ENCODE measurements around the gene TNPO2.

The TNPO2 gene

GRCh38 chr19:12723641-12724426 is at the start of gene TNPO2:
Gene TNPO2 (minus strand): TSS chr19:12723932. CDS start chr19:12720977, 2,955 bp downstream.
- peak; percentile 97 for DNase-seq

DNA sequence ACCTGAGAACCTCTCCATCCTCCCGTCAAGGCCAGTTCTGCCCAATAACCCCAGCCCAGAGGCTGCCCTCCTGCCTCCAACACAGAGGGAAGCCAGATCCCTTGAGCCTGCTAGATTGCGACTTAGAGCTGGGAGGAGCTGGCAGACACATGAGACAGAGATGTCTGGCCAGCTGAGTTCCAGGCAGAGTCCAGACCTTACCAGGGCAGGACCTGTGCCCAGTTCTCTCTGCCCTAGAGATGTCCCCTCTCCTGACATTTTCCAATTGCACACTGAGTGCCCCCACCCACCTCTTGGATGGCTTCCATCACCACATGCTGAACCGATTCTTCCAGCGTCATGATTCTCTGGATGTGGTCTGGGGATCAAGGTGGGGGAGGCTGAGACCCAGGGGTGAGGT is 48.6 kb upstream of the TNPO2 start:
- no peak for DNase-seq

GRCh38 chr19:12770922-12771321 is 47.2 kb upstream of the TNPO2 start:
- DNase-seq = no peak

DNA sequence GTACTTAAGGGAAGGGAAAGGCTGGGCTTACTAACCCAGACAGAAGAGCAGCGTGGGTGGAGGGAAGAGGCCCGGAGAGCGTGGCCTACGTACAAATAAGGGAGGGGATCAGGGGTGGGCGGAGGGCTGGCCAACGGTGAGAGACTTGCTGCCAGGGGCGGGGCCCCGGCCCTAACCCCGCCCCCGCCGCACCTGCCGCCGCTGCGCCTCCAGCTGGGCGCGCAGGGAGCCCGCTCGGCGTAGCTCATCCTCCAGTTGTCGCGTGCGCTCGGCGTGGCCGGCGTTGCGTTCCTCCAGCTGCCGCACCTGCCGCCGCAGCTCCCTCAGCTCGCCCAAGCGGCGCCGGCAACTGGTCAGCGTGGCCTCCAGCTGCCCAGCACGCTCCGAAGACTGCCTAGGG is 46.0 kb upstream of the TNPO2 start:
- DNase-seq = peak; percentile 98

DNA sequence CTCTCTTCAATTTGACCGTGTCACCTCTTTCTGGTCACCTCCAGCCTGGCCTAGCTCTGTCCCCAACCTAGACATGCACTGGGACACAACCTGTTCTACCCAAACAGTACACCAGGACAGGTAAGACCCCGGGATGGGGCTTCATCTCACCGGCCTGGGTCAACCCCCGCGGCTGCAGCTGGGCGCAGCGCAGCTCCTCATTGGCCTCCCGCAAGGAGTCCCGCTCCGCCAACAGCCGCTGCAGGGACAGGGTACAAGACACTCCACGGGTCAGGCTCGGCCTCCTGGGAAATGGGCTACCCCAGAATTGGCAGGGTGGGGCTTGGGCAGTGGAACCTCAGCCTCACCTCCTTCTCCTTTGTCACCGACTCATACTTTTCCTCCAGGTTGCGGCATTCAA is 43.9 kb upstream of the TNPO2 start:
- DNase-seq = no peak

DNA sequence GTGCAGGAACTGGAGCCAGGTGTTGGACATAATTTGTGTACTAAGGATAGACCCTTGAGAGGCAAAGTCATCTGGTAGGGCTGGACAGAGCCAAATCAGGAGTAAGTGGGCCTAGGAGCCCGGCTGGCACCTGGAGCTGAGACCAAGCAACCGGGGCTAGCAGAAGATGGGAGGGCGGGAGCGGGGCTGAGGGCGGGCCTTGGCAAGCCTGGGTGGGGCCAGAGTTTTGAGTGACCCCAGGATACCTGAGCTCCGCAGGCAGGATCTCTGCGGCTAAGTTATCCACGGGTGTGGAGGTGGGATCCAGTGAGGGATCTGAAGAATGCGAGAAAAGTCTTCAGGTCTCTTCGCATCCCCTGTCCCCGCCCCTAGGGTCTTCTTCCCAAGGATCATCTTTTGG is 43.4 kb upstream of the TNPO2 start:
- DNase-seq = no peak

- DNase-seq = no peak
These were observed 42.4 kb upstream of the TNPO2 start for GRCh38 chr19:12766051-12766521.

GRCh38 chr19:12764698-12765097 is 41.0 kb upstream of the TNPO2 start:
- no peak for DNase-seq

- no peak for DNase-seq
These were observed 39.4 kb upstream of the TNPO2 start for GRCh38 chr19:12763100-12763499.

DNA sequence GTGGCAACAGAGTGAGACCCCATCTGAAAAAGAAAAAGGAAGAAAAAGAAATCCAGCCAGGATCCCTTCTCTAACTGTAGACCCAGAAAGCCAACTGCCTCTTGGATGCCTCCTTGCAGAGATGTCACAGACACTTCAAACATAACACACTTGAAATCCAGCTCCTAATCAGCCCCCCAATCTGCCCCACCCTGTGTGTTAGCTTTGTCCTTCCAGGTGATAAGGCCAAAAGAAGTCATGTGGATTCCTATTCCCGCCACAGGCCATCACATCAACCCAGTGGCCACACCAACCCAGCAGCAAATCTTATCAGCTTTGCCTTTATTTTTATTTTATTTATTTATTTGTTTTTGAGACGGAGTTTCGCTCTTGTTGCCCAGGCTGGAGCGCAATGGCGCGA is 36.0 kb upstream of the TNPO2 start:
- DNase-seq = no peak

DNA sequence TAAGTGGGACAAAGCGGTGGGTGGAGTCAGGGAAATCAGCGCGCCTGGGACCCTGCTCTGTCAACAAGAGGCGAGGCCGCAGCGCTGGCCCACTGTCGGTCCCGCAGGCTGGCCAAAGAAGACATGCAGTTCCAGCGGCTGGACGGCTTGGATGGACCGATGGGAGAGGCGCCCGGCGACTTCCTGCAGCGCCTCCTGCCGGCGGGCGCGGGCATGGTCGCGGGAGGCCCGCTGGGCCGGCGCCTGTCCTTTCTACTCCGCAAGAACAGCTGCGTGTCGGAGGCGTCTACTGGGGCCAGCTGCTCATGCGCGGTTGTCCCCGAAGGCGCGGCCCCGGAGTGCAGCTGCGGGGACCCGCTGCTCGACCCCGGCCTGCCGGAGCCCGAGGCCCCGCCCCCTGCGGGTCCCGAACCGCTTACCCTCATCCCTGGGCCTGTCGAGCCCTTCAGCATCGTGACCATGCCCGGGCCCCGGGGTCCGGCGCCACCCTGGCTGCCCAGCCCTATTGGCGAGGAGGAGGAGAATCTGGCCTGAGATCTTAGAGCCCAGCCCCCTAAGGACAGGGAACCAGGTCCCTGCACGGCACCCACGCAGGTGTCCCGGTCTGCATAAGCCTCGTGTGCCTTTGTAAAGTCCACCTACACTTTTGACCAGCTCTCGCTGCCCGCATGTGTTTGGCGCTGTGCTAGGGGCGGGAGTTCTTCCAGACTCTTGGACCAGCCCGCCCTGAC is 34.0 kb upstream of the TNPO2 start:
- DNase-seq = peak; percentile 95

DNA sequence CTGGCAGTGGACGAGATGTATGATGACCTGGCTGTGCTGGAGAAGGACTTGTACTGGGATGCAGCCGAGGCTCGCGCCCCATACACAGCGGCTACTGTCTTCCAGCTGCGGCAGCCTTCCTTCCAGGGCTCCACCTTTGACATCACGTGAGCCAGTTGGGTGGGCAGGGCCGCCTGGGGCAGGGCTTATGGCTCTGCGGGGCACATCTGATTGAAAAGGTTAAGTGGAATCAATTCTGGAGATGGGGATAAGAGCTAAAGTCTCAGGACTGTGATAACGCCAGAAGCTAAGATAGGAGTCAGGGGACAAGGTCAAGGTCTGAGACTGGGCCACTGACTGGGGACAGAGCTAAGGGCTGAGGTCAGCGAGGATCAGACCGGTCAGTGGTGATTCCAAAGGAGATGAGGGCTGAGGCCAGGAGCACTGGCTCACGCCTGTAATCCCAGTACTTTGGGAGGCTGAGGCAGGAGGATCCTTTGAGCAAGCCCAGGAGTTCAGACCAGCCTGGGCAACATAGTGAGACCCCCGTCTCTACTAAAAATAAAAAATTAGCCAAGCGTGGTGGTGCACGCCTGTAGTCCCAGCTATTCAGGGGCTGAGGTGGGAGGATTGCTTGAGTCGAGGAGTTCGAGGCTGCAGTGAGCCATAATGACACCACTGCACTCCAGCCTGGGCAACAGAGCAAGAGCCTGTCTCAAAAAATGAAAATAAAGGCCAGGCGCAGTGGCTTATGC is 32.6 kb upstream of the TNPO2 start:
- DNase-seq = no peak

GRCh38 chr19:12754465-12755196 is 30.9 kb upstream of the TNPO2 start:
- DNase-seq = no peak

- DNase-seq = no peak
These were observed 28.5 kb upstream of the TNPO2 start for GRCh38 chr19:12752056-12752781.

DNA sequence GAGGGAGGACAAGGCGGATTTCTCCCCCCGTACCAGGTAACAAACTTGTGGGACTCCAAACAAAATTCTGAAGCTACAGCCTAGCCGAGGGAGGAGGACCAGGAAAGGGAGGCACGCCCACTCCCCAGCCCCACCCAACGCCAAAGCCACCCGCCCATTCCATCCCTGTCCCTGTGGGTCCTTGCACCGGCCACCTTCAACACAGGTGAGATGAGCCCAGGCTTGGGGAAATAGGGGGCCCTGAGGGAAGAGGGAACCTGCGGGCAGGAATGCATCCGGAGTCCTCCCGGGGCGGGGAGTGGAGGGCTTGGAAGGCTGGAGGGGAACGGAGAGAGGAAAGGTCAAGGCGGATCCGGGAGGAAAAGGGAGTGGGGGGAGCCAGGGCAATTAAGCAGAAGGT is 27.9 kb upstream of the TNPO2 start, which contains the start of gene BEST2:
BEST2 (plus strand) TSS at position 157 of the 400 bp plus-strand sequence. CDS start 802 bp downstream, outside the sequence.
- DNase-seq = no peak

DNA sequence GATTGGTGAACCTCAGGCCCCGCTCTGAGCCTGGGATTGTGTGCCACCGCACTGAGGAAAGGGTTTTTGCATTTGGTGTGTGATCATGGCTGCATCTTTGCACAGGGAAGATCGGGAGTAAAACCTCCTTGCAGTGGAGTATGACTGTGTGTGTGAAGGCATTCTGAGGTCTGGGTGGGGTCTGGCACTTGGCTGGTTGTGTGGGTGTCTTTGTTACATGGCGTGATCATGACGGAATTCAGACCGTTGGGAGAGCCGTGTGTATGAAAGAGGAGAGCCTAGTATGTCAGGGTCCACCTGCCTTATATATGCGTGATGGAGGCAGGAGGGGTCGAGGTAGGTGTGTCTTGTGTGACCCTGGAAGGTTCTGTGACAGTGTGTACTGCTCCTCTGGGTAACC is 27.1 kb upstream of the TNPO2 start:
- no peak for DNase-seq

- DNase-seq = no peak
These were observed 26.3 kb upstream of the TNPO2 start for GRCh38 chr19:12749938-12750521.

DNA sequence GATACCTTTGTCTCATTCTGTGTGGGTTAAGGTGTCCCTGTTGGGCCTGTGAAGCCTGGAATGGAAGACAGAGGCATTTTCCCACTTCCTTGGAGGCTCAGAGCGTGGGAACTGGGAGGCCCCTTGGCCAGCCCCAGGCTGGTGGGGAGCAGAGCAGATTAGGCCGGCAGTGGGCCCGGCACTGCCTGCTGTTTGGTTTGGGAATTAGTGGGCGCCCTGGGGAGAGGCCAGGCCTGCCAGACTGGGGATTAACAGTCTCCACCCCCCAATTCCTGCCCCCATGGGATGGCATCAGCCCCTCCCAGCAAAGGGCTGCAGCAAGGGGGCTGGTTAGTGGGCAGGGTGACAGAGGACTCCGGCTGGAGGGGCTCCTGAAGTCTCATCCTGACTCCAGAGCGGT is 24.8 kb upstream of the TNPO2 start:
- peak; percentile 73 for DNase-seq

- DNase-seq = no peak
These were observed 21.6 kb upstream of the TNPO2 start for GRCh38 chr19:12745166-12745897.

- no peak for DNase-seq
These were observed 14.2 kb upstream of the TNPO2 start for GRCh38 chr19:12737835-12738351.

Data from NCI-H82 (cell line).